GM21529 (cell line): ENCODE results near the gene SPTBN1.

Experiments used
- ATAC-seq: cut with Tn5 transposase; IDR thresholded peaks from one replicate; pipeline ENCODE4 v1.9.1; 2021; ENCODE audit not compliant: unreplicated experiment

The SPTBN1 gene

DNA sequence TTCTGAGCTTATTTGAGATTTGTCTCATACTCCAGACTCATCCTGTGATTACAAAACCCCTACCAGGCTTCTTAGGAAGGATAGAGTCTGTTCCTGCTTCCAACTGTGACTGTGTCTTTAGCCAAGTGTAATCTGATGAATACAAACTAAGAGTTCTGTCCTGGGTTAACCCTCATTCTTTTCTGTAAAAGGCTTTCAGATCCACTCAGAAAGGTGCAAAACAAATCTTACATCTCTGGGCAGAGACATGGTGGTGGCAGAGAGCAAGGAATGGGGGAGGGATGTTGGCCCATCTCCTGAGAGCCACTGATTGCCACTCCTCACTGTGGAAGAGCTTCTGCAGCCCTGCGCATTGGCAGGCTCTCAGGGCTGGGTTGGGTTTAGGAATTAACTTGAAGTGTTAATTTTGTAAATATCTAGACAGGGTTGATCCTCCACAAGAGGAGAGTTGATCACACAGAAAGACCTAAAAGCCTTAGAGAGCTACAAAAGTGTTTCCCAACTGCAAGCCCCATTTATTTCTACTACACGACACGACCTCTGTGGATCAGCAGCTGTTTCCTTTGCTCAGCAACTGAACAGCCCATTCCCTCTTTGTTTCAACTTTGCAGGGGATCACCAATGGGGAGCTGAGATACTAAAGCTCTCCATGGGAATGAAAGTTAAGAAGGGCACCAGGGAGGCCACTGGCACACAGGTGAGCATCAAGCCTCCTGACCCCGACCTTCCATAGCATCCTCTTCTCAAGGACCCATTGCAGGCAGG, 23.7 kb upstream of the SPTBN1 start:
- ATAC-seq, result no peak

DNA sequence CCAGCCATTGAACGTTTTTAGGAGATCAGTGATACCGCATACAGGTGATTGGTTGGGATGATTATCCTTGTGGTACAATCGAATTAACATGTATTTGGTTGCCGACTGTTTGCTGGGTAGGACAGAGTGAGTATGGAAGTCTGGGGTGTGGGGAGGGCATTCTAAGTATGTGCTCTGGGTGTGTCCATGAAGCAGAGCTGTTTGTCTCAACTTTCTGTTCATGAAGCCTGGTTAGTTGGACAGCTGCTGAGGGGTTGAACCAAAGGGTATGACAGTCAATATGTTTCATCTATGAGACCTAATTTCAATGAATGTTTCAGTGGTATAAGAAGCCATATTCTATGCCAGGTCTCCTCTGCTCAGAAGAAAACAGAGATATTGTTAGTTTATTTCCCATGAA, 21.9 kb upstream of the SPTBN1 start:
- no peak for ATAC-seq

DNA sequence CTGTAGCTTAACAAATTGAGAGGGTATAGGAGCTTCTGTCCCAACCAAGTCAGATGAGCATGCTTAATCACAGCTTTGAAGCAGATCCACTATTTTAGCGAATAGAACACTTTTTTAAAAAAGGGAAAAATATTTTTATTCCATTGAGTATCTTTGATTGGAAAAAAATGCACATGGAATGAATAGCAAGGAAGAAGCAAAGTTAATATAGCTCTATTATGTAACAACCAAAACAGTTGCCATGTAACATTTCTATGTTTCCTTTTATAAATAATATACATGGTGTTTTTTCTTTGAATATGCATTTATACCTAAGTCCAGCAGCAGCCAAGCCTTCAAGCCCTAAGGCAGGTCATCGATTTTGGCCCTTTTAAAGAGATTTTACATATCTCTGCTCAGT, 21.4 kb upstream of the SPTBN1 start:
- no peak for ATAC-seq

DNA sequence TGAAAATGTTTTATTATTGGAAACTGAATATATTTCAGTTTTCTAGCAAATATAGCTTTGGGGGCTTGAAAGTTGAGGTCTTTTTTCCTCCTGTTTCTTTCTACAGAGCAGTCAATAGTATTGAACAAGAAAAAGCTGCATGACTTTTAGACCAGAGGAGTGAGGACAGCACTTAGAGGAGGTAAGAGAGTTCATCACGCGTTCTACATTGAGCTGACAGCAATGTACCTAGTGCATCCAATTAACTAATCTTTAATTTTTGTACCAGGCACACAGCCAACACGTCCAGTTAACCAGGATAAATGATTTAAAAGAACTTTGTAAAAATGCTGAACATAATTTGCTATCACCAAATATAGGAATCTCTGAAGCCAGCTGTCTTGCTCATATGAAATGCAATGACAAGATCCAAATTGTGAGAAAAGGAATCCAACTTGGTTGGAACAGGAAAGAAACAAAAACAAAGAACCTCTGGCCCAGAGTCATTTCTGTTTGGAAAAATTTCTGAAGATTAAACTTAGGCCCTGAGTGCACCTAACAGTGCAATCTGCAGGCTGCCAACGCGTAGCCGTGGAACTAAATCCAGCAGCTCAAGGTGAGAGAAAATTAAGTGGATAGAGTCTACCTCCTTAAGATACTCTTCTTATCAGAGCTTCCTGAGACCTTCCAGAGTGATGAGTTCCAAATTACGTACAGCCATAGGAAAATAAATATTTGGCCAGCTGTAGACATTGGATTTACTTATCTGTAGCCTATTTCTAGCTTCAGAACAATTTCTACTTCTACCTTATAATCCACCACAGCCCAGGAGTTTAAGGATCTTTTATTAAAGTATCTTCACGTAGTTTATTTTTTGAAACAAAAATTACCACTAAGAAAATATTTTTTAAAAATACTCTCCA, 20.6 kb upstream of the SPTBN1 start:
- no peak for ATAC-seq

DNA sequence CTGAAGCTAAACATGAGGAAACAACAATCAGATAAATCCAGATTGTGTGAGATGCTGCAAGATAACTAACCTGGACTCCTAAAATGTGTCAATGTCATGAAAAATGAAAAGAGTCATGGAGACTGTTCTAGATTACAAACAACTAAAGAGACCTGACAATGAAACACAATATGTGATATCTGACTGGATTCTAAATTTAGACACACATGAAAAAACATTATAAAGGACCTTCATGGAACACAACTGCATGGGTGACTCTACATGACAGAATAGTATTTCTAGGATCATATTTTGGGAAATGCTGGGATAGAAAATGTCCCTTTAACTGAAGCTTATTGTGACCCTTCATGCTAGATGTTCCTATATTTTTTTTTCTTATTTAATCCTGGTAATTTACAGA, 18.5 kb upstream of the SPTBN1 start:
- no peak for ATAC-seq

DNA sequence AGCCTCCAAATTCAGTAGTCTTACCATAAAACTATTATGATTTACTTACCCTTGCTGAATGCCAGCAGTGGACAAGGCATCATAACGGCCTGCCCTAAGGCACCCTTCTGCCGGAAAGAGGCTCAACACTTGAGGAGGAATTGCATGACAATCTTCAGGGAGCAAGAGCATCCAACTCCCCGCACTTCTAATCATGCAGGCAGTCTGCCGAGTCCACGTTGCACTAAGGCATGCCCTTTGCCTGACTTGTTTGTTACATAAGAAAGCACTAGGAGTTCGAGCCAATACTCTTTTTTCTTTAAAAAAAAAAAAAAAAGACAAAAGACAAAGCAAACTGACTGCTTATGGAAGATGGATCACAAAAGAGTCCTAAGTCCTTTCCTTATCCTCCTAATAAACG, 17.9 kb upstream of the SPTBN1 start:
- ATAC-seq, result no peak

DNA sequence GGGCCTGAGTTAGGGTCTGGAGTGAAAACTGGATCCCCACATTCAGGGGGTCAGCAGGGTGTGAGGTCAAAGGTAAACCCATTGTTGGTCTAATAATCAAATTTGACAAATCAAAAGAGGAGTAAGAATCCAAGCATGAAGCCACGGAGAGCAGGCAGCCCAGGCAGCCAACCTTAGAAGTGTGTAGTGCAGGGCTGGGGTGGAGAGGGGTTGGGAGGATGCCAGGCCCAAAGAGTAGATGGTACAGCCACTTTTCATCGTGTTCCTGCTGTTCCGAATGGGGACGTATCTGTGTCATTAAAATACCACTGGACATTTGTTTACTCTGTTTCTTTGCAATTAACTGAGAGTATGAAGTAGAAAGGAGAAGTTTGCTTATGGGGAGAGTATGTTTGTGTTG, 16.5 kb upstream of the SPTBN1 start:
- no peak for ATAC-seq

DNA sequence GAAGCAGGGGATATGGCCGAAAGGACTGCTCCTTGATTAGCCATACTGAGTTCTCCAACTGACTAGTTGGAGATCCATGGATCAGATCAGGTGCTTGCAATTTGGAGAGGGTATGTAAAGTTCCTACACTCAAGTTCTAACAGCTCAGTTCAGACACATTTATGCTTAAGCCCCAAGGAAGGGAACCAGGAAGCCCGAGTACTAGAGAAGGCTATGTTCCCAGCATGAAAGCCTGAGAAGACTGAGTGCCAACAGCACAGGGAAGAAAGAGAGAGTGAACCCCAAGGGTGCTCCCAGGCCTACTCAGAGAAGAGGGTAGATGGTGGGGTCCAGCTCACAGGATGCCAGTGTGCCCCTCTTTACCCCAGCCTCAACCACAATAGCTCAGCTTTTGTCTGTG, 16.1 kb upstream of the SPTBN1 start:
- ATAC-seq, result no peak

DNA sequence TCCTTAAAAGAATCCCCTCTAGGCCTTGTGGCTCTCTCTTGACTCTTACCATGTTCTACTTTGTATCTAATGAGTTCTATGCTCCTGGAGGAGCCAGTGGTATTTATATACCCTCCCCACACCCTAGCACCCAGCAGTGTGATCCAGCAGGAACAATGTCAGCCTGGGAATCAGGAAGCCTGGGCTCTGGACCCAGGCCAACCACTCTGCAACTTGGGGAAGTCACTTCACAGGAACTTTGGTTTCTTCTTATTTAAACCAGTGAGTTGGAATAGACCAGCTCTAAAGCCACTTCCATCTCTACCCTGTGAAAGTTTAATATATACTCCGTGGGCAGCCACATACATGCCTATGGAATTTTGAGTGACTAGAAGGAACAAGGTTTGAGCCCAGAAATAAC, 11.6 kb upstream of the SPTBN1 start:
- ATAC-seq, result no peak

DNA sequence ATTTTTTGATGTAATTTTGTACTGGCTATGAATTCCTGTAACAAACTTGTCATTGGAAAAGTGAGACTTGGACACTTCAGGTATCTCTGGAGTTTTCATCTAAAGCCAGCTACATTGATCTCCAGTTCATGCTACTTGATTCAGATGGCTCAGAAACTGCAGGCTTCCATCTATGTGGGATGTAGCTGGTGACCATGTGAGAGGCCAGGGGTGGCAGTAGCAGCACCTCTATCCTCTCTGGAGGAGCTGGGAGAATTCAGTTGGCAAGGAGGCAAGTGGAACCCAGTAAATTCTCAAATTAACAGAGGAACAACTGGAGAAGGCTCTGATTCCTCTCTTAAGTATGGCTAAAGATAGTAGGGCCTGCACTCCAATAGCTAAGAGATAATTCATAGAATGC, 10.0 kb upstream of the SPTBN1 start:
- no peak for ATAC-seq

DNA sequence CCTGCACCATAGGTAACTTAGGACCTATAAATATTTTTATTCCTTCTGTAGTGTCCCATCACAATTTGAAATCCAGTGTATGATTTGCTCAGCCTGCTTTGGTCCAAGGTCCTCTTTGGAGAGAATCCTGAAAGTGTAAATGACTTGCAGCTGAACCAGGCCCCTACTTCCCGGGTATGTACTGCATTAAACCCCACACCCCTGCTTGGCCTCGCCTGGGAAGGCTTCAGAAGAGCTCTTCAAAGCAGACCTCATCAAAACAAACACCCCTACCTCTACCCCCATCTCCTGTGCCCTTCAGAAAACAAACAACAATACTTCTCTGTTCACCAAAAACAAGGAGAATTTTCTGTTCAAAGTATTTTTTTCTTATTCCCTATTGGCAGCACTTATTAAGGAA, 9.5 kb upstream of the SPTBN1 start:
- no peak for ATAC-seq

DNA sequence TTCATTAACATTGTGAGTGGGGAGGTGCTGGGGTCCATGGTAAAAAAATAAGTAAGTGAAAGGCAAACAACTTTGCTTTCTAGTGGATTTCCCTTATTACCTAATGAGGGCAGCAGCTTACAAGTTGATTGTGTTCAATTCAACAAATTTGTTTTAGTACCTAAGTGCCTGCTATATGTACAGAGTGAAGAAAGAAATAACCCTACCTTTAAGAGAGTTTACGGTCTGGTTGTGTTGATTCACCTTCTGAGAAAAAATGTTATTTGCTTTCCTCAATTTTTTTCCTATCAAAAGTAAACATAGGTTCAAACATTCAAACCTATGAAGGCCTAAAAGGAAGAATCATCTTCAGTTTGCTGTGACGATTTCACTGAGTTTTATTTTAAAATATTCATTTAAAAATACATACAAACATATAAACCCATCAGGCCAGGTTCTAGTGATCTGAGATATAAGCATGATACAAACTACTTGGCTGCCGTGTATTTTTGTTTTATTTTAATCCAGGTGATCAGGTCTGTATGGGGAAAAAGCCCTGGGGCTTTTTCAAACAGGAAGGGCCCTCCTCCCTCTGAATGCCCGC, 1.5 kb upstream of the SPTBN1 start:
- ATAC-seq, result no peak

DNA sequence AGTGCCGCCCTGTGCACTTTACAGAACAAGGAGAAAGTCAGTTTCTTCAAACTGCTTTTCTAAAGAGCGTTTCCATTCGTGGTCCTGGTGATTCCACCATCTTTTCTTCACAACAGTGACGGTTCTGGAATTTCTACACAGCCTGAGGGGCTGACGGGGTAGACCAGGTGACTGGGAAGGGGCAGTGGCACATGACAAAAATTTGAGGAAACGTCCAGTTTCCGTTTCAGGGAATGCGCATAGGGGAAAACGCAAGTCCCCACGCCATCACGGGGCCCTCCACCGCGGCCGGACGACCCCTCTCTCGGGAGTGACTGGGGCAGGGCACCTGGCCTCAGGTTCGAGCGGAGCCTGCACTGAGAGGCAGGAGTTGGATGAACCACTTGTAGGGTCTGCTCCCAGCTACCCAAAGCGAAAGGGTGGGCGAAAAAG, 980 bp upstream of the SPTBN1 start:
- ATAC-seq, result no peak

DNA sequence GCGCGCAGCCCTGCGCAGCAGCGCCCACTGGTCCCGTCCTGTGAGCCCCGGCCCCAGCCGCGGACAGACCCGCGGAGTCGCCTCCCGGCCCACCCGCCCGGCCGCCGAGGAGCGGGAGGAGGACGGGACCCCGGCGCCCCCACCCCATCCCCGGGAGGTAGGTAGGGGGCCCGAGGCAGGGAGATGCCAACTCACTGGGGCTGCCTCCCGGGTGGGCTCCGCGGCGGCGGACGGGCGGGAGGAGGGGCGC, 160 bp downstream of the SPTBN1 start:
- no peak for ATAC-seq

DNA sequence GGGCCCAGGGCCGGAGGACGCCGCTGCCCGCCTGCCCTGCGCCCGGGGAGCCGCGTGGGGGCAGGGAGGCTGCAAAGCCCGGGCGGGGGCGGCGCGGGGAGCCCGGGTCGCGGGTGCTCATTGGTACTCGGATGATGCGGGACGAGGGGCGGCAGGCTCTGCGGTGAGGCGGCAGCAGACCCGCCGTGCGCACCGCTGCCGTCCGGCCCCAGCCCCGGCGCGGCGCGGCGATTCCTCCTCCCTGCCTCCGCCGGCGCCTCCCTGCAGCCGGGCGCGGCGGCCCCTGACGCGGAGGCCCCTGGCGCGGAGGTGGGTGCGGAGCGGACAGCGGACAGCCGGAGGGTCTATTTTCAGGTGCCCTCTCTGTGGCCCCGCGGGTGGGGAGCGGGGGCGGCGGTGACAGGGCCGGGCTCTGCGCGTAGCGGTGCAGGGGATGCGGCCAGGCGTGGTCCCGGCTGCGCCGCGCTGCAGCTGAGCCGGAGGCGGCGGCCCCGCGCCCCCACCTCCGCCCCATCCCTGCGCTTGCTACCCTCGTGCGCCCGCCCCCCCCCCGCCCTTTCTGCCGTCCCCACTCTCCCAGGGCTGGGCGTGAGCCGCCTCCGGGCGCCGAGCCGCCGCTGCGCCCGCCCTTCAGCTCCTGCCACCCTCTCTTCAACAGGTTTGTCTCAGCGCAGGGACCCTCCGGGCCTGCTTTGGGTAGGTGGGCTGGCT, 640 bp downstream of the SPTBN1 start:
- ATAC-seq, result peak; percentile 38

DNA sequence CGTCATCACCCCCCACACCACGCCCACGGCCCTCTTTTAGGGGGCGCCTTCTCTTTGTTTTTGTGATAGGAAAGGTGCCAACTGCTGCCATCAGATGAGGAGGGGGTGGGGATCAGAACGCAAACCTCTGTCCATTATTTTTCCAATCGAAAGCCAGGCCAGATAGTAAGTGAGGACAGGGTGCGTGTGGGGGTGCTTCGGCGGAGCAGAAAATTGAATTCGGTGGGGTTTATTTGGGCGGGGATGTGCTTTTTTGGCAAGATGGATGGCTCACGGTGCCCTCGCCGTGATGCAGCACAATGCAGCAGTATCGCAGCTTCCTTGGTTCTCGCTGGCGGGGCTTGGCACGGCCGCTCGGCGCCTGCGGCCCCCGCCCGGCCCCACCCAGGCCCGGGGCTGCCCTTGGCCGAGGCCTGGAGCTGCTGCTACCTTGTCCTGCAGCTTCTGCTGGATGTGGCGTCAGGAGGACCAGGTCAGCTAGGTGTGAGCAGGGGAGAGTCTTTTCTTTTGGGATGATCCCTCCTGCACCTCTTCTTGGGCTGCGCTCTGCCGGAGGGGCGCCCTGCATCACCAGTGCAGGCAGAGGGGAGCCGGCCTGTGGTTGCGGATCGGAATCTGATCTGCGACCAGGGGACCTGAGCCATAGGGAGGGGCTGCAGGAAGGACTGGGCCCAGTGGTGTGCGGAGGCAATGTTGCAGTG, 1.3 kb downstream of the SPTBN1 start:
- no peak for ATAC-seq

DNA sequence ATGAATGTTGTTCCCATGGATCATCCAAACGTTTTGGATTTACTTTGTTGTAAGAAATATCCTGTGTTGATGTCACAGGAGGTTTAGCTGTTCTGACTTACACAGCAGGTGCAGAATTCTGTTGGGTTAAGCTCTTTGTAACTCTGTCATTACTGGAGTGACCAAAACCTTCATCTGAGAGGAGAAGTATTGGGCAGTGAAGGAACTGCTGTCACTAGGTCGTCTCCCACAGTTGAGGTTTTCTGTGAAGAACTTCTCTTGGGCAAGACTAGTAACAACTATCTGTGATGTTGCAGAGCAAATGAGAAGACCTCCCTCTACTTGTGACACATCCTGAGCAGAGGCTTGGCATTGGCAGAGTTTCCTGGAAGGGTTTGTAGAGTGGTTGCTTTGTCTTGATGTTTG, 2.9 kb downstream of the SPTBN1 start:
- ATAC-seq, result no peak

DNA sequence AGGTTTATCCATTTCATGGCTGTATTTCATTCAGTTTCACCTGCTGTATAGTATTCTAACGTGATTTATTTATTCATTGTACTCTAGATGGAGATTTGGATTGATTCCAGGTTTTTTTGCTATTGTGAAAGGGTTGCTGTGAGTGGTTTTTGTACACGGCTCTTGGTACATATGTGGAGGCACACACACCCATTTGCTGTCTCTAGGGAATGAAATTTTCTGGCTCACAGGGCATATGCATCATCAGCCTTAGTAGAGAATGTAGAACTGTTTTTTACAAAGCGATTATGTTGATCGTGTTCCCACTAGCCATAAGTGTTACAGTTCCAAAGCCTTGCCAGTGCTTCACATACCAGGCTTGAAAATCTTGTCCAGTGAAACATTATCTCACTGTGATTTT, 5.1 kb downstream of the SPTBN1 start:
- no peak for ATAC-seq

DNA sequence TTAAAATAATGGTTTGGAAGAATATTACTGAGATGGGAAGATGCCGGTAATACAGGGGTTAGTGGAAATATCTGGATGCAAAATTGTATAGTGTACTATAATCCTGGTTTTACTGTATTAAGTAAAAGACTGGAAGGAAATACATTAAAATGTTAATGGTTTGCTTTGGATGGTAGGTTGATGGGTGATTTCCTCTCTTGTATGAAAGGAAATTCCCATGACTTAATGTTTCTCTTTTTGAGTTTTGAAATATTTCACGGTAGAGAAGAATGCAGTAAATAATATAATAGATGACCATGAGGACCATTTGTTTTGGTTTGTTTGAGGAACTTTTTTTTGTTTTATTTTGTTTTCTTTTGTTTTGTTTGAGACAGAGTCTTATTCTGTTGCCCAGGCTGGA, 8.2 kb downstream of the SPTBN1 start:
- no peak for ATAC-seq

DNA sequence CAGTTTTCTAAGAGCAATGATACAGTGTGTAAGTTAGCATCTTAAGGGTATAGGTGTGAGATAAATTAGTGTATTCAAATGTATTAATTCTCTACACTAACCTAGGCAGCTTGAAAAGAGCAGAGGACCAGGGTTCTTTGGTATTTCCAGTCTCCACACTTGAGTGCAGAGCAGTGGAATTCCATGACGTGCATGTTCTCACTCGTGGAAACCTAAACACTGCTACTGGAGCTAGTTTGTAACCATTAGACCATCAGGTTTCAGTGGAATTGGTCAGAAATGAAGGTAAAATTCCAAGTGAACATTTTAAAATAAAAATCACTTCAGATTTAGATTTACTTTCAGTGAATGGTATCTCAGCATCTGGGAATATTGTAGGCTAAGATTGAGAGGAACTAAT, 9.0 kb downstream of the SPTBN1 start:
- no peak for ATAC-seq

DNA sequence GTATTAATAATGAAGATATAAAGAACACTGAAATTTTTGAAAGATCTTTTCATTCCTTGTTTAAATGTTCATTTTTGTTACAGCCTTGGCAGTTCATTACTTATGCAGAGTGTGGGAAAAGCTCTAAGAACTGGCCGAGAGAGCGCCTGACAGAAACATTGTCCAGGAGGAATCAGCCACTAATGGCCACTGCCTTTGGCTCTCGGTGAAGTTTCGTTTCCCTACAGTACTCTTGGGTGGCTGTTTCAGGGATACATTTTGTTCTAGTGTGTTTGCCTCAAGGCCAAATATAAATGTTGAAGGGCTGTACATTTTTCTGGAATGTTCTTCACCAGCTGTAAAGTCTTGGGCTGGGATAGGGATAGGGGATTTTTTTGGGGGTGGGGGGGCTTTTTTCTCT, 10.7 kb downstream of the SPTBN1 start:
- ATAC-seq, result no peak
